Dermis blood vessel endothelial cell (primary cell): Measurements from ENCODE around the gene UPK2. TPM values are rescaled to one million over a fixed set of nuclear protein-coding genes. Genes with fewer than 3 reads are reported as not detected.
A peak's percentile ranks its signal among the peaks of the same experiment; 100 is the strongest.

Experiments
- DNase-seq: peaks from one replicate; pipeline ENCODE4 v3.0.0; 2010
- total RNA-seq: library from RNA; depleted of rRNA; stranded (reverse); fragments of >200 nt; gene quantifications from 2 replicates; pipeline ENCODE4 v1.2.3, GENCODE V29; 2014

The UPK2 gene
- not detected in 2 replicates for total RNA-seq

DNA sequence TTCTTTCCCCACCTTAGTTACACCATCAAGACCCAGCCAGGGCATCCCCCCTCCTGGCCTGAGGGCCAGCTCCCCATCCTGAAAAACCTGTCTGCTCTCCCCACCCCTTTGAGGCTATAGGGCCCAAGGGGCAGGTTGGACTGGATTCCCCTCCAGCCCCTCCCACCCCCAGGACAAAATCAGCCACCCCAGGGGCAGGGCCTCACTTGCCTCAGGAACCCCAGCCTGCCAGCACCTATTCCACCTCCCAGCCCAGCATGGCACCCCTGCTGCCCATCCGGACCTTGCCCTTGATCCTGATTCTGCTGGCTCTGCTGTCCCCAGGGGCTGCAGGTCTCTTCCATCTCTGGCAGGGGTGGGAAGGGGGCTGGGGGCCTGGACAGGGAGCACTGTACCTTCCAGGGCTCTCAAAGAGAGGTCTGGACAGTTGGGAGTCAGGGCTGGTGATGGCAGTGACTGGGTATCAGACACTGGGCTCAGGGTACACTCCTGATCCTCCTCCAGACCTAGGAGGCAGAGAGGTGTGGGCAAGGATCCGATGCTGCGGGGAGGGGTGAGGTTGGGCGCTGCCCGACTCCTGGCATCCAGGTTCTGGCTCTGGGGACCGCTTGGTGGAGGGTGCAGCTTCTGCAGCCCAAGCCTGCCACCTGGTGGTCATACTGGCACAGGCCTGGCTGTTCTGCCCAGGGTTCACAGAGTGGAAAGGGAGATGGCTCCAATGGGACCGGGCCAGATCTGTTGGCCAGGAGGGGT lies at the start of gene UPK2:
TSS of gene UPK2 (plus strand) at position 205 of the 753 bp plus-strand sequence. CDS start at position 258, 53 bp downstream.
- DNase-seq, result peak; percentile 90

DNA sequence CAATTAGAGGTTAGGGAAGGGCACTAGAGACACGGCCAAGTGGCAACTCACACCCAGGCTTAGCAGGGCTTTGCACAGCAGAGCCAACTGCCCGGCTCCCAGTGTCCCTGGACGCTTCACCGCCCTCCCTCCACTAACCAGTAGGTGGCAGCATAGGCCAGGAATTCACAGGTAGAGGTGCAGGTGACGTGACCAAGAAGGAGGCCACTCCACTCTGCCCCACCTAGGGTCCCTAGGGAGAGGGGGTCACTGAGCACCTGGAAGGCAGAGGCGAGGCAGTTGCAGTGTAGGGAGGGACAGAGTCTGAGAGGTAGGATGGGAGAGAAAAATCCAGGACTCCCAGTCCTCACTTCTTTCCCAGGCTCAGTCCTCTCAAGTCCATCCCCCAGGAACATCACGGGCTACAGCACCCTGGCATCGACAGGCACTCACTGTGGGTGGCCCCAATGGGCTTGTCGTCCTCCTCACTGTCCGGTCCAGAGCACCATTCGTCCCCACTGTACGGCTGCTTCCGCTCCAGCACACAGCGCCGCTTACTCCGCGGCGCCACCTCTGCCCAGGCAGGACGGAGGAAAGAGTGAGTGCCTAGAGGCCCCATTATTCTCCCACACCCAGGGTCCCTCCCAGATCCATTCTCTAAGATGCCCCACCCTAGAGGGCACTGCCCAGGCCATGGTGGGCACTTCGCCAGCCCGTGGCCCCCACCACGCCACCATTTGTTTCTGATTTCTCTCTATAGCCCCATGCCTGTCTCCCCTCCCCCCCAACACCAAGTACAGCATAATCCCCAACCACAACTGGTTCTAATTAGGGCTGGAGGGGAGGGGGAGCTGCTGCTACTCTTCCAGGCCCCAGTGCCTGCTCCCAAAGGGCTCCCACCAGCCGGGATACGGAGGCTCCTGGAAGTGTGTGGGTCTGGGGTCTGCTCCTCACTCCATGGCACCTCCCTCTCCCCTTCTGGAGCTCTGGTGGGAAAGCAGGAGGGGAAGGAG lies 48.8 kb upstream of the UPK2 start:
- DNase-seq, result peak; percentile 89

- no peak for DNase-seq
Observed at GRCh38 chr11:118908264-118908663, 47.8 kb upstream of the UPK2 start.

- DNase-seq, result peak; percentile 68
Observed at GRCh38 chr11:118908901-118909618, 47.0 kb upstream of the UPK2 start.

GRCh38 chr11:118909619-118910308 lies 46.3 kb upstream of the UPK2 start:
- DNase-seq, result no peak

GRCh38 chr11:118910309-118911112 lies 45.6 kb upstream of the UPK2 start:
- DNase-seq, result peak; percentile 65

- peak; percentile 47 for DNase-seq
Observed at GRCh38 chr11:118911113-118911879, 44.8 kb upstream of the UPK2 start.

DNA sequence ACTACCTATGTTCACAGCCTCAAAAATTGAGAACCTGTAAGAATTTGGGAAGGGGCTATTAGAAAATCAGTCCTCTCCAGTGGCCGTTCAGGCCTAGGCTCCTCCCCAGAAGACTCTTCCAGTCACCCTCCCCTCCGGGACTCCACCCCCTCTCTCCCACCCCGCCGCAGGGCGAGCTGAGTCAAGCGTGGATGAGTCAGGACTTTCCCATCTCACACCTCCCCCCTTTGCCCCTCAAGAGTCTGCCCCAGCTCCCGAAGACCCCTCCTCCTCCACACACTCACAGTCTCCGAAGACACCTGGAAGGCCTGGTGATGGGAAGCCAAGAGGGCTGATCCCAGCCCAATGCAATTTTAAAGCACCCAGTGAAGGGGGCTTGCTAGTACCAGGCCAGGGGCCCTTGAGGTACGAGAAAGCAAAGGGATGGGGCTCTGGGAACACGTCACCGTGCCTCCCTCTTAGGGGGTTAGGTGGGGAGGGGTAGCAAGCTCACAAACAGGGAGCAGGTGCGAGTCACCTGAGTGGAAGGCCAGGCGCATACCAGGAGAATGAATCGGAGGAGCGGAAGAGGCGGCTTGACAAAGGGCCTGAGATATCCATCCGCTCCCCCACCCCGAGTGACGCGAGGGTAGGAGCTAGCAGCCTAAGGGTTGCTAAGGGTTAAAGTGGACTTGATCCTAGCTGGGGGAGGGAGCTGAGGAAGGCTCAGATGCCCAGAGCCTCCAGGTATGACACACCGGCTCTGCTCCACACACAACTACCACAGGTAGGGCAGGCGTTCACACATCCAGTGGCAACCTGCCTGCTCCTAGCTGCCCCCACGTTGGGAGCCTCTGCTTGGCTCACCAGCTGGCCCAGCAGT lies 44.0 kb upstream of the UPK2 start:
- DNase-seq, result peak; percentile 90

DNA sequence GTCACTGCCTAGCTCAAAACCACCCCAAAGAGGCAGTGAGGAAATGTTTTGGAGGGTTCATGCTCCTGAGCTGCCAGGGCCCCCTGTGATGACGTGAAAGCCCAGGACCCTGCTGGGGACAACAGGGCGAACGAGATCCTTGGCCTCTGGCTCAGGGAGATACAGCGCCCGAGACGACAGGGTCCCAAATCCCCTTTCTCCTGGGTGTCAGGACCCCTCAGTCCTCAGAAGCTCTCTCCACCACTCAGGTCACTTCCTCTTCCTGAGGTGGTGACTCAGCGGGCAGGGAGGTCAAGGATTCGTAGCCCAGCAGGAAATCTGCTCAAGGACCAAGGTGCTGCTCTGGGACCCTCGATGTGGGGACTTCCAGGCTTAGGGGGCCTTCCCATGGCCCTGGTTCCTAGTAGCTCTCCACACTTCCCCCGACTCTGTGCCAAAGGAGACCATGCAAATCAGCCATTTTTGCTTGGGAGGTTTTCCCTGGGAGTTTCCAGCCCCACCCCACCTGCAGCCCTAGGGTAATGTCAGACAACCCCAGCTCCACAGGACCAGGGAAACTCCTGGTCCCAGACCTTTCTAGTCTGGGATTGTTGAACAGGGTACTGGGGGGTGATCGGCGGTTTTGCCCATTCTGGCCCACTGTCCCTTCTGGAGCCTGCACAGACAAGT lies 43.2 kb upstream of the UPK2 start:
- peak; percentile 60 for DNase-seq

- DNase-seq, result peak; percentile 39
Observed at GRCh38 chr11:118913411-118914125, 42.5 kb upstream of the UPK2 start.

GRCh38 chr11:118914178-118914918 lies 41.8 kb upstream of the UPK2 start:
- DNase-seq, result peak; percentile 43

GRCh38 chr11:118914987-118915386 lies 41.1 kb upstream of the UPK2 start:
- DNase-seq, result no peak

- DNase-seq, result no peak
Observed at GRCh38 chr11:118915396-118915795, 40.7 kb upstream of the UPK2 start.

DNA sequence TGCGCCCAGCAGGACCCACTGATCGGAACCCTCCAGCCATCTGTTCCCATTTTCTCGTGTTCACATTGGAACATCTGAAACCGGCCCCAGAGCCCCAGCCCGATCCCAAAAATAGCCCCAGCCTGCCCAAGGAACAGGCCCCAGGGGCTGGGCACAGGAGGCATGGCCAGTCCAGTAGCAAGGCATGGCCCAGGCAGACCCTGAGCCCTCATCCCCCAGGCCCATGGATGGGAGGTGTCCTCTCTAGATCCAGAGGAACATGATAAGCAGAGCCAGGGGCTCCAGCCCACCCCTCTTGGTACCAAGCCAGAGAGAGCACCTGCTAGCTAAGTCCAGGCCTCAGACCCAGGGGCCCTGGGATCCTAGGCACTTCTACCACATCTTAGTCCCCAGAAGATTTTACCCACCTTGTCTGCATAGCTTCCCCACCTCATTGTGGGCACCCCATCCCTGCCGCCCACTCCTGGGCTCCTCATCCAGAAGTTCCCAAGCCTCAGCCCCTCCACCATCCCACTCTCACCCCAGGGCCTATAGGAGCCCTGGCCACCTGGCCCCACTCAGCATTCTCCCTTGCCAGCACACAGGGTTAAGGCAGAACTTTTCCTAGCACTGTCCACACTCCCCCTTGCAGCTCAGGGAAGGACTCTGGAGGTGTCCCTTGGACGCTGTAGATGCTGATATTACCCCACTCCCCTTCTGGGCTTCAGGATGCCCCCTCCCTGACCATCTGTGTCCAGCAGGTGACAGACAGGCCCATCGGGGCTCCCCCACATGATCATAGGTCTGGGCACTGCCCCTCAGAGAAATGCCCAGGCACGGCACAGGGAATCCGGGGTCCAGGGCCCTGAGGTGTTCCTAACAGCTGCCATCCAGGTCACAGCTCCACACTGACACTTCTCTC lies 39.9 kb upstream of the UPK2 start:
- no peak for DNase-seq

DNA sequence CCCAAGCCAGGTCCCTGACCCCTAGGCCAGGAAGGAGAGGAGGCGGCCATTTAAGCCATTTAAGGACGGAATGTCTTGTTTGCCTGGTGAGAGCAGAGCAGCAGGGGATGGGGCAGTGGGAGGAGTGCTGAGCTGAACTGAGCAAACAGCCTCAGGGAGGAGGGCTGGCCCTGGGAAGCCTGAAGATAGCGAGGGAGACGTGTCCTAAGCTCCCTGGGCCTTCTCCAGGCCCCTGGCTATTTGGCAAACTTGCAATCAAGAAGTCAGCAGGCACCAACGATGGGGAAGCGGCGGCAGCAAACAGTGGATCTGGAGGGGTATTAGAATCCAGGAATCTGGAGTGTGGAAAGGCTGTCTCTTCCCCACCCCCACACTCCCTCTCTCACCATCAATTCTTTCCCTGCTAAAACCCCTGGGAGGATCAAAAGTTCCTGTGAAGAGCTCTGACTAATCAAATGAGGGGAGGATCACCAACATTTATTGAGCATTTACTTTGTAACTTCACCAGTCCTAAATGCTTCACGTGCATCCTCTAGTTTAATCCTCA lies 39.2 kb upstream of the UPK2 start:
- no peak for DNase-seq
